ENCODE measurements around the gene PLEKHA7.

DNA sequence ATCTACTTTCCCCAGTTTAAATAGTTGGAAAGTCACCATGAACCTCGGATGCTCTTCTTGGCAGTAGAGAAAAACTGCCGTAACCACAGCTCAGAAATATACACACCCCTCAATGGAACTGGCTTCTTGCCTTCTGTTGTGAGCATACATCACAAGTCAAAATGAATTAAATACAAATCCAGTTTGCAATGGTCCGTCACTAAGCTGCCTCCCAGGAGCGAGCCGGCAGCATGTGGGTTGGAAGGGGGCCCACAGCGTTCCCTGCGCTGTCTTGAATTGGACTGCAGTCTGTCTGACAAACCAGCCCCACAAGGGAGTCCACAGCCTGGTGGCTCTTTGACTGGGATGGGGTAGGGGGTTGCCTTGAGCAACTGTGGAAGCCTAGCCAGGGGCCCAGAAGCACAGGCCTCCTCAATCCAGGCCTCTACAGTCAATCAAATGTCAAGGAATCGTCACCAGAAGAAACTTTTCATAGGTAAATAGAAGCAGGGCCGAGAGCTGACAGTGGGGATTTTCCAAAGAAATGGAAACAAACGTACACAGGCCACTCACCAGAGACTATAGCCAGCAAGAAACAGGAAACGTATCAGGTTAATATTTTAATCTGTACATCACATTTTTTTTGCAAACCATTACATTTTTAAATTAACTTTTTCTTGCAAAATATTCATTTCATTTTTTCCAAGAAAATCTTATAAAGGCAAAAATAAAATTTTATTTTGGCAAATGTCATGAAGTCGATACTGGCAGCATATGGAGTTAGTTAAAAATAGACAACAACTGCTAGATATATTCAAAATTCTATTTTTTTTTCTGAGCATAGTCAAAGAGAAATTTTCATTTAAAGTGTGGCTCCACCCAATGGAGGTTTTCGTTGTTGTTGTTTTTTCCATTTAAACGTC lies 237.3 kb downstream of the PLEKHA7 start:
- TF ChIP-seq, protein P1, sequence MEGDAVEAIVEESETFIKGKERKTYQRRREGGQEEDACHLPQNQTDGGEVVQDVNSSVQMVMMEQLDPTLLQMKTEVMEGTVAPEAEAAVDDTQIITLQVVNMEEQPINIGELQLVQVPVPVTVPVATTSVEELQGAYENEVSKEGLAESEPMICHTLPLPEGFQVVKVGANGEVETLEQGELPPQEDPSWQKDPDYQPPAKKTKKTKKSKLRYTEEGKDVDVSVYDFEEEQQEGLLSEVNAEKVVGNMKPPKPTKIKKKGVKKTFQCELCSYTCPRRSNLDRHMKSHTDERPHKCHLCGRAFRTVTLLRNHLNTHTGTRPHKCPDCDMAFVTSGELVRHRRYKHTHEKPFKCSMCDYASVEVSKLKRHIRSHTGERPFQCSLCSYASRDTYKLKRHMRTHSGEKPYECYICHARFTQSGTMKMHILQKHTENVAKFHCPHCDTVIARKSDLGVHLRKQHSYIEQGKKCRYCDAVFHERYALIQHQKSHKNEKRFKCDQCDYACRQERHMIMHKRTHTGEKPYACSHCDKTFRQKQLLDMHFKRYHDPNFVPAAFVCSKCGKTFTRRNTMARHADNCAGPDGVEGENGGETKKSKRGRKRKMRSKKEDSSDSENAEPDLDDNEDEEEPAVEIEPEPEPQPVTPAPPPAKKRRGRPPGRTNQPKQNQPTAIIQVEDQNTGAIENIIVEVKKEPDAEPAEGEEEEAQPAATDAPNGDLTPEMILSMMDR (IDR thresholded peaks at IDR 0.05): no peak
- TF ChIP-seq, protein P2, sequence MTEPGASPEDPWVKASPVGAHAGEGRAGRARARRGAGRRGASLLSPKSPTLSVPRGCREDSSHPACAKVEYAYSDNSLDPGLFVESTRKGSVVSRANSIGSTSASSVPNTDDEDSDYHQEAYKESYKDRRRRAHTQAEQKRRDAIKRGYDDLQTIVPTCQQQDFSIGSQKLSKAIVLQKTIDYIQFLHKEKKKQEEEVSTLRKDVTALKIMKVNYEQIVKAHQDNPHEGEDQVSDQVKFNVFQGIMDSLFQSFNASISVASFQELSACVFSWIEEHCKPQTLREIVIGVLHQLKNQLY (CRISPR knock-in tag; IDR thresholded peaks at IDR 0.05): no peak
- TF ChIP-seq, protein P3, sequence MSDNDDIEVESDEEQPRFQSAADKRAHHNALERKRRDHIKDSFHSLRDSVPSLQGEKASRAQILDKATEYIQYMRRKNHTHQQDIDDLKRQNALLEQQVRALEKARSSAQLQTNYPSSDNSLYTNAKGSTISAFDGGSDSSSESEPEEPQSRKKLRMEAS (CRISPR knock-in tag; IDR thresholded peaks at IDR 0.05): no peak
- TF ChIP-seq, protein P4, sequence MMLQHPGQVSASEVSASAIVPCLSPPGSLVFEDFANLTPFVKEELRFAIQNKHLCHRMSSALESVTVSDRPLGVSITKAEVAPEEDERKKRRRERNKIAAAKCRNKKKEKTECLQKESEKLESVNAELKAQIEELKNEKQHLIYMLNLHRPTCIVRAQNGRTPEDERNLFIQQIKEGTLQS (CRISPR knock-in tag; conservative IDR thresholded peaks at IDR 0.05): no peak

All from WTC11 (cell line).